Fibroblast of mammary gland (primary cell): ENCODE measurements around the gene DNAH8.

Source experiments
- DNase-seq: peaks from one replicate; pipeline ENCODE4 v3.0.0-alpha.2; 2010; ENCODE audit warnings: low read depth
- H3K4me3 ChIP-seq: 2 replicates; pipeline ENCODE4 v1.5.1; 2011; ENCODE audit warnings: low read depth, mild to moderate bottlenecking, low read length, moderate library complexity; ENCODE audit not compliant: control insufficient read depth
- CTCF ChIP-seq: conservative IDR thresholded peaks from 2 replicates; pipeline ENCODE4 v1.5.1; 2011; ENCODE audit warnings: low read depth, low read length, inconsistent platforms; ENCODE audit not compliant: control insufficient read depth, insufficient read depth

Gene DNAH8

GRCh38 chr6:39073471-39074355, 358.6 kb downstream of the DNAH8 start:
- H3K4me3 ChIP-seq, result no peak overlapping the region
- no peak for TF ChIP-seq CTCF
- DNase-seq, result no peak

GRCh38 chr6:39074486-39074885, 359.4 kb downstream of the DNAH8 start:
- no peak for TF ChIP-seq CTCF
- no peak for DNase-seq
- H3K4me3 ChIP-seq, result no peak overlapping the region

GRCh38 chr6:39075010-39075686, 360.0 kb downstream of the DNAH8 start:
- no peak for DNase-seq
- no peak overlapping the region for H3K4me3 ChIP-seq
- no peak for TF ChIP-seq CTCF

- H3K4me3 ChIP-seq, result no peak overlapping the region
- TF ChIP-seq CTCF, result no peak
- no peak for DNase-seq
Measured at GRCh38 chr6:39075807-39076622, 360.9 kb downstream of the DNAH8 start.

GRCh38 chr6:39076623-39077535, 361.8 kb downstream of the DNAH8 start:
- DNase-seq, result no peak
- H3K4me3 ChIP-seq, result no peak overlapping the region
- no peak for TF ChIP-seq CTCF
